DND-41 (cell line): Measurements from ENCODE around the gene SLC39A10.

Source experiments
- CTCF ChIP-seq: IDR thresholded peaks from 2 replicates; pipeline ENCODE4 v1.5.1; 2012; ENCODE audit warnings: borderline replicate concordance, low read length, moderate library complexity, mild to moderate bottlenecking; ENCODE audit not compliant: poor library complexity, severe bottlenecking; ENCODE audit errors: extremely low read depth
- EZH2 ChIP-seq: IDR thresholded peaks from 3 replicates; pipeline ENCODE4 v1.6.1; 2012; ENCODE audit warnings: borderline replicate concordance, low read depth, mild to moderate bottlenecking, moderate library complexity, low read length, inconsistent platforms; ENCODE audit not compliant: severe bottlenecking

- TF ChIP-seq CTCF (no peak), EZH2 (no peak)
These were observed 54.5 kb downstream of the SLC39A10 start for GRCh38 chr2:195711478-195711877.
